AG09319 (cell line): ENCODE results near the gene CATSPER1.

Experiments used
- DNase-seq: peaks from one replicate; pipeline ENCODE4 v3.0.0-alpha.2; 2010; ENCODE audit warnings: low read depth; ENCODE audit errors: extremely low read depth
- CTCF ChIP-seq: IDR thresholded peaks from 2 replicates; pipeline ENCODE4 v1.5.1; 2011; ENCODE audit warnings: low read depth, mild to moderate bottlenecking, inconsistent platforms, low read length, moderate library complexity

CATSPER1 gene

GRCh38 chr11:65973439-65974110, 52.7 kb downstream of the CATSPER1 start:
- no peak for TF ChIP-seq CTCF
- DNase-seq, result no peak

GRCh38 chr11:65972116-65972515, 54.2 kb downstream of the CATSPER1 start:
- TF ChIP-seq CTCF, result no peak
- DNase-seq, result no peak

- no peak for DNase-seq
- no peak for TF ChIP-seq CTCF
These were observed 57.4 kb downstream of the CATSPER1 start for GRCh38 chr11:65968600-65969482.

- no peak for DNase-seq
- no peak for TF ChIP-seq CTCF
These were observed 58.8 kb downstream of the CATSPER1 start for GRCh38 chr11:65967329-65967934.
